NCI-H526 (cell line): ENCODE data around the gene VIPR1.
A peak's percentile ranks its signal among the peaks of the same experiment; 100 is the strongest.
"Not testable (repeated sequence)": the region's sequence is repeated elsewhere in the genome, so short reads cannot be mapped to it uniquely, and the experiment has no call there.

ENCODE experiments used
- DNase-seq, 2 experiments: peaks; one replicate each; lab custom pipeline; 2025; lab: John Stamatoyannopoulos, UW

VIPR1 gene

DNA sequence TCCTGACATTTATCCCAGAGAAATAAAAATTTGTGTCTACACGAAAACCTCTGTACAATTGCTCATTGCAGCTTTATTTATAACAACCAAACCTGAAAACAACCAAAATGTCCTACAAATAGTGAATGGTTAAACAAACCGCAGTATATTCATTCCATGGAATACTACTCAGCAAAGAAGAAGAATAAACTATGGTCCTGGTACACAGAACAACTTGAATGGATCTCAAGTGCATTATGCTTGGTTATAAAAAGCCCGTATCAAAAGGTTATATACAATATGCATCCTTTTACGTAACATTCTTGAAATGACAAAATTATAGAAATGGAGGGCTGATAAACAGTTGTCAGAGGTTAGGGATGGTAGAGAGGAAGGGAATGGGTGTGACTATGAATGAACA, 75.6 kb downstream of the VIPR1 start:
- no peak for DNase-seq

DNA sequence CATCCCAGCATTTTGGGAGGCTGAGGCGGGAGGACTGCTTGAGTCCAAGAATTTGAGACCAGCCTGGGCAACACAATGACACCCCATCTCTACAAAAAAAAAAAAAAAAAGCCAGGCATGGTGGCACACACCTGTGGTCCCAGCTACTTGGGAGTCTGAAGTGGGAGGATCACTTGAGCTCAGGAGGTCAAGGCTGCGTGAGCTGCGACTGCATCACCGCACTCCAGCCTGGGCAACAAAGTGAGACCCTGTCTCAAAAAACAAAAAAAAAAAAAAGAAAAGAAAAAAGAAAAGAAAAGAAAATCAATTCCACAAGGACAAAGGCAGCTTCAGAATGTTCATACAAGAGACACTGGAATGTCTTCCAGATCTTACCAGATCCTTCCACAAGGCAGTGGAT, 76.9 kb downstream of the VIPR1 start:
- not testable (repeated sequence) for DNase-seq

DNA sequence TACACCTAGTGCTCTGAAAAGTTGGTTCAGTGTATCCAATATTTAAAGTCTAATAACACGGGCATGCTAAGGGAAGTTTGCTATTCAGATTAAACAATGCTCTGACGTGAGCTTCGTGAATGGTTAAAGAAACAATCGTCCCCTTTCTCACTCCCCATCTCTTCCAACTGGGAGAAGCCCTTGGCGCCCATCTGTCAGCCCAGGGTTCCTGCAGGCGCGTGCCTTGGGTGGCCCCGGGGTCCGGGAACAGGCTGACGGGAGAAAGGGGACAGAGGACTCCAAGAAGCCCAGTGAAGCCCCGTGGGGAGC, 78.9 kb downstream of the VIPR1 start:
- peak in 1 of 2 experiments; percentile 54 for DNase-seq

DNA sequence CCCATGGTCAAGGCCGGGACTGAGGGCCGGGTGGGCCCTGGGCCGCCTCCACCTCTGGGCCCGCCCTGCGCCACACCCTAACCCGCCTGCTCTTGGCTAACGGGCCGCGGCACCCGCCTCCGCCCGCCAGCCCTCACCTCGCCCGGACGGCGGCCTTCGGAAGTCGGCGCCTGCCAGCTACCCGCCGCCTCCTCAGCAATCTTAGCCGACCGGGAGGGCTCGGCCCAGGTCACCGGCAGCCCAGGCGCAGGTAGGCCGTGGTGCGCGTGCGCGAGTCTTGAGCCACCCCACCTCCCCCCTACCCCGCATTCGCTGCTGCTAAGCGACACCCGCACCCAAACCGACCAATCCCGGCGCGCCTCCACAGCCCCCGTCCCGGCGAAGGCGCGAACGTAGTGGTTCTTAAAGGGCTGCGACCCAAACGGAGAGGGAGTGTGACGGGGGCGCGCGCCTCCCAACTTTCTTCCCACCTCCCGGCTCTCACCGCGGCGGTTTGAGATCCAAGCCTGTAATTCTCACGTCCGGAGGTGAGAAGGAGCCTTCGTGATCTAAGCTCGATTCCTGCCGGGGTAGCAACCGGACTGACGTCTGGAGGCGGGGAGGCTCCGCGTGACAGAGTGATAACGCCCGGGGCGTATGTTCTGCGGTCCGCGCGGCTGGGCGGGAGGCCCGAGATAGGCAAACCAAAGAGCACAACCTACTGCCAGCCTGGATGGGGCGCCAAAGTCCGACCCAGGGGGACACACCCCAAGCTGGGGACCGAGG, 79.4 kb downstream of the VIPR1 start, which contains the start of gene SEC22C:
Gene SEC22C, minus strand, starts transcription at position 259 of the 765 bp plus-strand sequence. CDS start 12,921 bp downstream, outside the sequence.
- peak; percentile 91 to 97 for DNase-seq

DNA sequence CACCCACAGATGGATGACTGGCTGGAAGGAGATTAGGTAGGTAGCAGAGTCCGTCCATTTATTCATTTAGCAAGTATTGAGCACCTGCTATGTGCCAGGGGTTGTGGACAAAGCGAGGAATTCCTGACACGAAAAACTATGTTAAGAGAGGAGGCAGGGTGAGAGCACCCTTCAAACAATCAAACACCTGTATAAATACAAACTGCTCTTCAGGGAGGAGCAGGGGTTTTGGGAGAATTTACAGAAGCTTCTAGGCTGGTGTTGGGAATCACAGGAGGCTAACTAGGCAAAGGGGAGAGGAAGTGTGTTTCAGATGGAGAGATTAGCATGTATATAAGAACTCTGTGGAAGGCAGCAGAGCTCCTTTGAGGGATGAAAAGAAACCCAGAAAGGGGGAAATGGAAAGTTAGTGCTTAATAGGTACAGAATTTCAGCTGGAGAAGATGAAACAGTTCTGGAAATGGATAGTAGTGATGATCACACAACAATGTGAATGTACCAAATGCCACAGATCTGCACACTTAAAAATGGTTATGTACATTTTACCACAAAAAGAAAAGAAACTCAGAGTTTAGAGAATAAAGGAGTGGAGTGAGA, 80.1 kb downstream of the VIPR1 start:
- DNase-seq, result peak in 1 of 2 experiments; percentile 38
